Endothelial cell of umbilical vein (primary cell): ENCODE measurements around the gene CNIH2. TPM values are rescaled to one million over a fixed set of nuclear protein-coding genes. Genes with fewer than 3 reads are reported as not detected.

Experiments
- BruUV-seq: library from RNA; stranded (reverse); fragments of 400-500 nt; replicated peaks from 2 replicates; lab custom pipeline; 2021; lab: Mats Ljungman, UMichigan
- CTCF ChIA-PET: fragments of 300-600, 350-600 bp; sonication (Branson Sonifier 250); formaldehyde crosslinking; loops from one replicate; lab custom pipeline; 2021; ENCODE audit warnings: antibody characterized with exemption, inconsistent platforms; lab: Charles Lee
- POLR2A ChIA-PET: fragments of 300-600, 350-600 bp; sonication (Branson Sonifier 250); formaldehyde crosslinking; loops from one replicate; lab custom pipeline; 2021; ENCODE audit warnings: antibody characterized with exemption, inconsistent platforms; lab: Charles Lee
- DNase-seq: peaks from one replicate; pipeline ENCODE4 v3.0.0-alpha.2; 2011; ENCODE audit warnings: low read depth, low spot score
- FAIRE-seq: peaks from 2 replicates; lab custom pipeline; 2011; peaks lifted over from hg19 to GRCh38; lab: Jason Lieb, UNC
- H2AFZ ChIP-seq: 2 replicates; pipeline ENCODE4 v1.6.0; 2012; ENCODE audit warnings: low read depth, low read length, control low read depth, inconsistent platforms
- H3K27ac ChIP-seq: 2 replicates; pipeline ENCODE4 v1.5.1; 2011; ENCODE audit warnings: low read depth, mild to moderate bottlenecking, control low read depth, low read length, moderate library complexity; ENCODE audit not compliant: insufficient read depth
- H3K27me3 ChIP-seq, 2 experiments: 2 replicates each; pipeline versions ENCODE4 v1.6.0 to v1.6.1; 2011; ENCODE audit warnings: low read length in 2 of 2, mixed read lengths in 1 of 2; ENCODE audit not compliant: control insufficient read depth in 2 of 2, insufficient read depth in 2 of 2
- H3K36me3 ChIP-seq, 2 experiments: 2 replicates in 1 of 2; 3 replicates in 1 of 2; pipeline ENCODE4 v1.5.1; 2011; ENCODE audit warnings: low read length in 2 of 2, mild to moderate bottlenecking in 1 of 2, moderate library complexity in 1 of 2; ENCODE audit not compliant: control insufficient read depth in 2 of 2, insufficient read depth in 2 of 2; ENCODE audit errors: extremely low read depth in 1 of 2
- H3K4me1 ChIP-seq: 3 replicates; pipeline ENCODE4 v1.5.1; 2011; ENCODE audit warnings: mild to moderate bottlenecking, low read length; ENCODE audit not compliant: control insufficient read depth, insufficient read depth; ENCODE audit errors: extremely low read depth
- H3K4me2 ChIP-seq: 2 replicates; pipeline ENCODE4 v1.6.1; 2011; ENCODE audit warnings: low read length, control low read depth, mixed read lengths; ENCODE audit not compliant: insufficient read depth
- H3K4me3 ChIP-seq, 3 experiments: fragments of 200-600 bp in 1 of 3; sonication (generic), shearing (Covaris generic) in 1 of 3; replicated peaks in 1 of 3; 2 replicates each; pipeline ENCODE4 v1.5.1; 2011 to 2016; ENCODE audit warnings: control low read depth in 3 of 3, low read length in 3 of 3, mild to moderate bottlenecking in 2 of 3, inconsistent platforms in 1 of 3, low read depth in 1 of 3, moderate library complexity in 1 of 3; ENCODE audit not compliant: insufficient read depth in 1 of 3
- H3K79me2 ChIP-seq: 2 replicates; pipeline ENCODE4 v1.6.0; 2012; ENCODE audit warnings: low read length, inconsistent platforms; ENCODE audit not compliant: control insufficient read depth, insufficient read depth
- H3K9ac ChIP-seq: replicated peaks from 2 replicates; pipeline ENCODE3; 2011; ENCODE audit warnings: low read length, control low read depth; ENCODE audit not compliant: insufficient read depth; ENCODE audit errors: extremely low read depth
- H3K9me1 ChIP-seq: replicated peaks from 3 replicates; pipeline ENCODE4 v1.6.0; 2011; ENCODE audit warnings: mild to moderate bottlenecking, low read length; ENCODE audit not compliant: control insufficient read depth, insufficient read depth; ENCODE audit errors: extremely low read depth
- H3K9me3 ChIP-seq: replicated peaks from 2 replicates; pipeline ENCODE4 v1.5.1; 2012; ENCODE audit warnings: low read length, inconsistent platforms; ENCODE audit not compliant: control insufficient read depth, insufficient read depth
- H4K20me1 ChIP-seq: replicated peaks from 2 replicates; pipeline ENCODE3; 2011; ENCODE audit warnings: mild to moderate bottlenecking, low read length; ENCODE audit not compliant: control insufficient read depth, insufficient read depth; ENCODE audit errors: extremely low read depth
- EZH2 ChIP-seq: IDR thresholded peaks from 2 replicates; pipeline ENCODE4 v1.6.1; 2012; ENCODE audit warnings: borderline replicate concordance, low read depth, mild to moderate bottlenecking, moderate library complexity, low read length, inconsistent platforms; ENCODE audit not compliant: severe bottlenecking
- FOS ChIP-seq: IDR thresholded peaks from 2 replicates; pipeline ENCODE4 v1.6.1; 2011; ENCODE audit warnings: mild to moderate bottlenecking, low read length, moderate library complexity, borderline replicate concordance; ENCODE audit not compliant: insufficient read depth
- GATA2 ChIP-seq: IDR thresholded peaks from 2 replicates; pipeline ENCODE4 v1.7.0; 2011; ENCODE audit warnings: low read depth, mild to moderate bottlenecking, moderate library complexity, mixed read lengths, low read length; ENCODE audit not compliant: insufficient read length, insufficient read depth
- JUN ChIP-seq: IDR thresholded peaks from 2 replicates; pipeline ENCODE4 v1.6.1; 2011; ENCODE audit warnings: borderline replicate concordance, low read depth; ENCODE audit not compliant: insufficient read length, insufficient read depth
- MAX ChIP-seq: IDR thresholded peaks from 2 replicates; pipeline ENCODE4 v1.6.1; 2011; ENCODE audit not compliant: insufficient read depth, insufficient read length
- MYC ChIP-seq: IDR thresholded peaks from one replicate; pipeline ENCODE4 v1.6.1; 2011; ENCODE audit warnings: mild to moderate bottlenecking, low read depth, low read length
- POLR2A ChIP-seq: IDR thresholded peaks from 2 replicates; pipeline ENCODE4 v1.6.1; 2012; ENCODE audit warnings: low read depth, mild to moderate bottlenecking, control low read depth, low read length
- POLR2AphosphoS5 ChIP-seq: IDR thresholded peaks from 2 replicates; pipeline ENCODE4 v1.6.1; 2012; ENCODE audit warnings: low read depth, mild to moderate bottlenecking, control low read depth, low read length, moderate library complexity; ENCODE audit not compliant: insufficient read depth
- dilution Hi-C: fragments of 300-500 bp; cut with MboI; formaldehyde crosslinking; loops from one replicate; pipeline ENCODE4 v1.15.0; 2019; ENCODE audit warnings: low sequenced_read_pairs; ENCODE audit not compliant: extremely low pct_ligation_motif_present
- intact Hi-C: fragments of 100-400 bp; cut with micrococcal nuclease; formaldehyde crosslinking; loops from one replicate; pipeline ENCODE4 v1.10.0; 2022
- polyA plus RNA-seq, 4 experiments: library from polyadenylated mRNA; depleted of rRNA in 3 of 4; stranded (reverse) in 3 of 4; unstranded in 1 of 4; fragments of >200 nt; gene quantifications; 2 replicates each; pipeline versions ENCODE4 v1.2.1 to v1.2.3, GENCODE V29; 2011 to 2012; ENCODE audit warnings: missing spikeins in 1 of 4
- total RNA-seq: library from RNA; stranded (reverse); gene quantifications from 2 replicates; pipeline ENCODE4 v1.2.3, GENCODE V29; 2021
- TF ChIP-seq, protein P1 (sequence below), 2 donors: IDR thresholded peaks; 1 replicate in 1 of 2; 2 replicates in 1 of 2; pipeline ENCODE4 v1.5.1; 2011; ENCODE audit warnings: low read length in 2 of 2, mild to moderate bottlenecking in 2 of 2, moderate library complexity in 2 of 2, control low read depth in 1 of 2, inconsistent platforms in 1 of 2, low read depth in 1 of 2; ENCODE audit not compliant: insufficient read depth in 1 of 2; ENCODE audit errors: extremely low read depth in 1 of 2

CNIH2 gene
- total and polyA plus RNA-seq, 2 donors (not counting 3 experiments of a cell fraction or from before 2014, with no cell fraction given), result 0.46 to 1.2 TPM

DNA sequence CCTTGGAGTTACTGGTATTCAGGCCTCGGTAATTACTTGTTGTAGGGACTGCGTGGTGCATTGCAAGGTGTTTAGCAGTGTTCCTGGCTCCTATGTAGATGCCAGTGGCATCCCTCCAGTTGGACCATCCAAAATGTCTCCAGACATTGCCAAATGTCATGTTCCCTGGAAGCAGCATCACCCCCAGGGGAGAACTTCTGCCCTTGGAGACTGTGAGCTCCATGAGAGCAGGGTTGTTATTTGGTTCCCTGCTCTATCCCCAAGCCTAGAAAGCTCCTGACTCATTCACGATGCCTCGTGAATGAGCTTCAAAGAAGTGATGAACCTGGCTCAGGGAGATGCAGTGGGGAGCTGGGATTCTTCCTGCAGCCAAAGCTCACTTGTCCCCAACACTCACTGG lies 43.6 kb downstream of the CNIH2 start:
- Histone ChIP-seq H3K4me3 (no peak overlapping the region), H4K20me1 (no peaks in the 10 kb centered on the region), H3K4me2 (no peak overlapping the region), H3K36me3 (no peaks in the 10 kb centered on the region), H2AFZ (no peak overlapping the region), H3K79me2 (no peaks in the 10 kb centered on the region), H3K4me1 (no peaks in the 10 kb centered on the region), H3K9me1 (no peaks in the 10 kb centered on the region), H3K27ac (no peak overlapping the region), H3K9me3 (no peaks in the 10 kb centered on the region), H3K27me3 (peaks cover 5 to 7% of the 10 kb centered on the region in 2 experiments), H3K9ac (no peak overlapping the region)
- TF ChIP-seq FOS (no peak), EZH2 (no peak), POLR2A (no peak), MAX (no peak), JUN (no peak), MYC (no peak), POLR2AphosphoS5 (no peak), GATA2 (no peak)
- TF ChIP-seq, protein P1, sequence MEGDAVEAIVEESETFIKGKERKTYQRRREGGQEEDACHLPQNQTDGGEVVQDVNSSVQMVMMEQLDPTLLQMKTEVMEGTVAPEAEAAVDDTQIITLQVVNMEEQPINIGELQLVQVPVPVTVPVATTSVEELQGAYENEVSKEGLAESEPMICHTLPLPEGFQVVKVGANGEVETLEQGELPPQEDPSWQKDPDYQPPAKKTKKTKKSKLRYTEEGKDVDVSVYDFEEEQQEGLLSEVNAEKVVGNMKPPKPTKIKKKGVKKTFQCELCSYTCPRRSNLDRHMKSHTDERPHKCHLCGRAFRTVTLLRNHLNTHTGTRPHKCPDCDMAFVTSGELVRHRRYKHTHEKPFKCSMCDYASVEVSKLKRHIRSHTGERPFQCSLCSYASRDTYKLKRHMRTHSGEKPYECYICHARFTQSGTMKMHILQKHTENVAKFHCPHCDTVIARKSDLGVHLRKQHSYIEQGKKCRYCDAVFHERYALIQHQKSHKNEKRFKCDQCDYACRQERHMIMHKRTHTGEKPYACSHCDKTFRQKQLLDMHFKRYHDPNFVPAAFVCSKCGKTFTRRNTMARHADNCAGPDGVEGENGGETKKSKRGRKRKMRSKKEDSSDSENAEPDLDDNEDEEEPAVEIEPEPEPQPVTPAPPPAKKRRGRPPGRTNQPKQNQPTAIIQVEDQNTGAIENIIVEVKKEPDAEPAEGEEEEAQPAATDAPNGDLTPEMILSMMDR (IDR thresholded peaks at IDR 0.05; ENCODE audit: extremely low read depth in 1 of 2, insufficient read depth in 1 of 2, low read depth in 1 of 2, low read length in 2 of 2), result no peak
- DNase-seq (no peak), FAIRE-seq (no peak)
- dilution Hi-C loops (no loop called here), intact Hi-C loops (no loop called here)
- no TSS peak for BruUV-seq
- ChIA-PET CTCF (interaction anchor here (0.6 to 2.0 kb wide), 2 partner anchors 9 to 706 kb away, joined by 4 to 24 read pairs; no protein-coding TSS in a partner anchor), POLR2A (no interaction called here)
